K562 (cell line): ENCODE measurements around the gene CSKMT. TPM values are rescaled to one million over a fixed set of nuclear protein-coding genes. Genes with fewer than 3 reads are reported as not detected.

Experiments
- CSDE1 ChIP-seq, 2 experiments: fragments of 450-650 bp; IDR thresholded peaks; 2 replicates each; pipeline ENCODE4 v1.6.1; 2016; ENCODE audit warnings: mild to moderate bottlenecking in 1 of 2
- DIDO1 ChIP-seq: fragments of 450-650 bp; IDR thresholded peaks from 2 replicates; pipeline ENCODE4 v1.6.1; 2016; ENCODE audit warnings: low read depth, missing biosample characterization, missing genetic modification characterization
- FOXP1 ChIP-seq: sonication (generic); formaldehyde crosslinking; IDR thresholded peaks from 2 replicates; pipeline ENCODE4 v1.8.0; 2022; ENCODE audit warnings: mild to moderate bottlenecking, missing genetic modification reagents
- HNRNPH1 ChIP-seq: fragments of 200-400 bp; formaldehyde crosslinking; optimal IDR thresholded peaks from 2 replicates; pipeline ENCODE3; 2017; ENCODE audit warnings: low read depth, mild to moderate bottlenecking, low read length, moderate library complexity
- MTF1 ChIP-seq: fragments of 250-450 bp; sonication (Bioruptor Pico); IDR thresholded peaks from 2 replicates; pipeline ENCODE4 v1.9.0; 2021; ENCODE audit warnings: moderate library complexity, mild to moderate bottlenecking, inconsistent platforms, borderline replicate concordance
- NUFIP1 ChIP-seq: fragments of 450-650 bp; IDR thresholded peaks from 2 replicates; pipeline ENCODE4 v1.6.1; 2018; ENCODE audit not compliant: partially characterized antibody
- STAT5A ChIP-seq: IDR thresholded peaks from 2 replicates; pipeline ENCODE4 v1.6.1; 2012; ENCODE audit warnings: low read length, inconsistent platforms, borderline replicate concordance
- ZNF146 ChIP-seq: IDR thresholded peaks from one replicate; pipeline ENCODE4 v1.6.1; 2018; ENCODE audit warnings: missing compliant biosample characterization; ENCODE audit not compliant: unreplicated experiment
- ZNF175 ChIP-seq: fragments of 200-800 bp; sonication (Bioruptor generic); IDR thresholded peaks from 2 replicates; pipeline ENCODE4 v1.6.1; 2016; ENCODE audit warnings: low read depth, mild to moderate bottlenecking, missing genetic modification characterization, missing compliant biosample characterization
- ZNF551 ChIP-seq: fragments of 250-450 bp; sonication (Bioruptor Pico); IDR thresholded peaks from 2 replicates; pipeline ENCODE4 v1.5.0; 2021; ENCODE audit warnings: mild to moderate bottlenecking, moderate library complexity
- ZNF644 ChIP-seq: fragments of 200-800 bp; sonication (Bioruptor generic); IDR thresholded peaks from 2 replicates; pipeline ENCODE4 v1.6.1; 2016; ENCODE audit warnings: low read depth, missing genetic modification characterization, missing compliant biosample characterization
- ZNF707 ChIP-seq: fragments of 250-450 bp; sonication (Bioruptor Pico); conservative IDR thresholded peaks from 2 replicates; pipeline ENCODE4 v1.8.0; 2022; ENCODE audit warnings: inconsistent platforms, mild to moderate bottlenecking, moderate library complexity
- ZNF717 ChIP-seq: fragments of 250-450 bp; sonication (Bioruptor Pico); IDR thresholded peaks from 2 replicates; pipeline ENCODE4 v1.5.0; 2021
- polyA plus RNA-seq, 8 experiments: library from polyadenylated mRNA; depleted of rRNA in 4 of 8; stranded (reverse) in 5 of 8; unstranded in 3 of 8; fragments of >200 nt; fragmentation: Nextera tagmentation in 2 of 8; fragmentation: Illumina TruSeq in 1 of 8; extraction: Ambion mirVana in 2 of 8; extraction: Trizol in 1 of 8; gene quantifications; 2 replicates each; pipeline versions ENCODE4 v1.2.1 to v1.2.3, GENCODE V29; 2011 to 2014; ENCODE audit warnings: inconsistent platforms in 1 of 8, missing spikeins in 1 of 8
- total RNA-seq, 7 experiments: library from RNA; depleted of rRNA in 6 of 7; stranded (reverse); fragments of >200 nt in 6 of 7; fragmentation: Illumina TruSeq in 2 of 7; extraction: Trizol in 2 of 7; gene quantifications; 2 replicates each; pipeline versions ENCODE4 v1.2.1 to v1.2.3, GENCODE V29; 2011 to 2021; ENCODE audit warnings: low replicate concordance in 1 of 7
- TF ChIP-seq, protein P1 (sequence below): fragments of 200-800 bp; sonication (Bioruptor generic); IDR thresholded peaks from 2 replicates; pipeline ENCODE4 v1.6.1; 2016; ENCODE audit warnings: missing genetic modification characterization, missing compliant biosample characterization
- TF ChIP-seq, protein P2 (sequence below): fragments of 450-650 bp; IDR thresholded peaks from one replicate; pipeline ENCODE4 v1.6.1; 2018; ENCODE audit warnings: mild to moderate bottlenecking, moderate library complexity; ENCODE audit not compliant: partially characterized antibody
- TF ChIP-seq, protein P3 (sequence below): sonication (generic); formaldehyde crosslinking; IDR thresholded peaks from 2 replicates; pipeline ENCODE4 v1.8.0; 2022; ENCODE audit warnings: mild to moderate bottlenecking, missing genetic modification reagents, borderline replicate concordance
- TF ChIP-seq, protein P4 (sequence below): fragments of 450-650 bp; IDR thresholded peaks from 2 replicates; pipeline ENCODE4 v1.7.1; 2018; ENCODE audit warnings: mild to moderate bottlenecking, low read depth; ENCODE audit not compliant: partially characterized antibody

CSKMT gene
- total and polyA plus RNA-seq, 9 of the 15 experiments (the other 6 are each of a cell fraction or from before 2014, with no cell fraction given), result 10.3 to 108 (median 27.2) TPM

DNA sequence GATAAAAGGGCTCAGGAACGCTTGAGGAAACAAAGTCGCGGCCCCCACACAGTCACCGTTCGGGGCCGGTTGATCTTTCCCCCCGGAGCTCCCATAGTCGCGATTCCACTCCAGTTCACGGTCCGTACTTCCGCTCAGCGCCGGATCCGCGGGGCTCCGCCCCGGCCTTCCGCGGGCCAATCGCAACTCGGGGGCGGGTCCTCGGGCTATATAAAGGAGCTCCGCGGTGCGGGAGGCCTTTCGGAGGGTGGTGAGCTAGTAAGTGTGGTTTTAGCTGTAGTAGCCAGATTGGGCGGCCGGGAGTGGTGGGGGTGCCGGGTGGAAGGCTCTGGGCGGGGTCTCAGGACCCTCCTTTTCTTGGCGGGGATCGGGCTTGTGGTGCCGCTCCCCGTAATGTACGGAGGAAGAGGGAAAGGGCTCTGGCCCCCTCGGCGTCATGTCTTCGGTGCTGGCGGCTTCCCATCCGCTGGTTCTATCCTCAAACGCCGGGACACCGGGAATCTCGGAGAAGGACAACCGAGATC is at the start of gene CSKMT, which contains the start of gene C11orf98 (continued):
- TF ChIP-seq, protein P1, sequence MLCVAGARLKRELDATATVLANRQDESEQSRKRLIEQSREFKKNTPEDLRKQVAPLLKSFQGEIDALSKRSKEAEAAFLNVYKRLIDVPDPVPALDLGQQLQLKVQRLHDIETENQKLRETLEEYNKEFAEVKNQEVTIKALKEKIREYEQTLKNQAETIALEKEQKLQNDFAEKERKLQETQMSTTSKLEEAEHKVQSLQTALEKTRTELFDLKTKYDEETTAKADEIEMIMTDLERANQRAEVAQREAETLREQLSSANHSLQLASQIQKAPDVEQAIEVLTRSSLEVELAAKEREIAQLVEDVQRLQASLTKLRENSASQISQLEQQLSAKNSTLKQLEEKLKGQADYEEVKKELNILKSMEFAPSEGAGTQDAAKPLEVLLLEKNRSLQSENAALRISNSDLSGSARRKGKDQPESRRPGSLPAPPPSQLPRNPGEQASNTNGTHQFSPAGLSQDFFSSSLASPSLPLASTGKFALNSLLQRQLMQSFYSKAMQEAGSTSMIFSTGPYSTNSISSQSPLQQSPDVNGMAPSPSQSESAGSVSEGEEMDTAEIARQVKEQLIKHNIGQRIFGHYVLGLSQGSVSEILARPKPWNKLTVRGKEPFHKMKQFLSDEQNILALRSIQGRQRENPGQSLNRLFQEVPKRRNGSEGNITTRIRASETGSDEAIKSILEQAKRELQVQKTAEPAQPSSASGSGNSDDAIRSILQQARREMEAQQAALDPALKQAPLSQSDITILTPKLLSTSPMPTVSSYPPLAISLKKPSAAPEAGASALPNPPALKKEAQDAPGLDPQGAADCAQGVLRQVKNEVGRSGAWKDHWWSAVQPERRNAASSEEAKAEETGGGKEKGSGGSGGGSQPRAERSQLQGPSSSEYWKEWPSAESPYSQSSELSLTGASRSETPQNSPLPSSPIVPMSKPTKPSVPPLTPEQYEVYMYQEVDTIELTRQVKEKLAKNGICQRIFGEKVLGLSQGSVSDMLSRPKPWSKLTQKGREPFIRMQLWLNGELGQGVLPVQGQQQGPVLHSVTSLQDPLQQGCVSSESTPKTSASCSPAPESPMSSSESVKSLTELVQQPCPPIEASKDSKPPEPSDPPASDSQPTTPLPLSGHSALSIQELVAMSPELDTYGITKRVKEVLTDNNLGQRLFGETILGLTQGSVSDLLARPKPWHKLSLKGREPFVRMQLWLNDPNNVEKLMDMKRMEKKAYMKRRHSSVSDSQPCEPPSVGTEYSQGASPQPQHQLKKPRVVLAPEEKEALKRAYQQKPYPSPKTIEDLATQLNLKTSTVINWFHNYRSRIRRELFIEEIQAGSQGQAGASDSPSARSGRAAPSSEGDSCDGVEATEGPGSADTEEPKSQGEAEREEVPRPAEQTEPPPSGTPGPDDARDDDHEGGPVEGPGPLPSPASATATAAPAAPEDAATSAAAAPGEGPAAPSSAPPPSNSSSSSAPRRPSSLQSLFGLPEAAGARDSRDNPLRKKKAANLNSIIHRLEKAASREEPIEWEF (CRISPR knock-in tag), result no peak
- TF ChIP-seq STAT5A, result no peak
- no peak for TF ChIP-seq MTF1 (CRISPR knock-in tag)
- TF ChIP-seq NUFIP1, result no peak
- no peak for TF ChIP-seq ZNF175
- TF ChIP-seq ZNF551 (CRISPR knock-in tag), result peak; percentile 91
- TF ChIP-seq, protein P2, sequence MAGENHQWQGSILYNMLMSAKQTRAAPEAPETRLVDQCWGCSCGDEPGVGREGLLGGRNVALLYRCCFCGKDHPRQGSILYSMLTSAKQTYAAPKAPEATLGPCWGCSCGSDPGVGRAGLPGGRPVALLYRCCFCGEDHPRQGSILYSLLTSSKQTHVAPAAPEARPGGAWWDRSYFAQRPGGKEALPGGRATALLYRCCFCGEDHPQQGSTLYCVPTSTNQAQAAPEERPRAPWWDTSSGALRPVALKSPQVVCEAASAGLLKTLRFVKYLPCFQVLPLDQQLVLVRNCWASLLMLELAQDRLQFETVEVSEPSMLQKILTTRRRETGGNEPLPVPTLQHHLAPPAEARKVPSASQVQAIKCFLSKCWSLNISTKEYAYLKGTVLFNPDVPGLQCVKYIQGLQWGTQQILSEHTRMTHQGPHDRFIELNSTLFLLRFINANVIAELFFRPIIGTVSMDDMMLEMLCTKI, result no peak
- peak in 1 of 2 experiments; percentile 69; a peak in 2 of 4 replicates for TF ChIP-seq CSDE1 (IDR thresholded peaks at IDR 0.05)
- TF ChIP-seq, protein P3, sequence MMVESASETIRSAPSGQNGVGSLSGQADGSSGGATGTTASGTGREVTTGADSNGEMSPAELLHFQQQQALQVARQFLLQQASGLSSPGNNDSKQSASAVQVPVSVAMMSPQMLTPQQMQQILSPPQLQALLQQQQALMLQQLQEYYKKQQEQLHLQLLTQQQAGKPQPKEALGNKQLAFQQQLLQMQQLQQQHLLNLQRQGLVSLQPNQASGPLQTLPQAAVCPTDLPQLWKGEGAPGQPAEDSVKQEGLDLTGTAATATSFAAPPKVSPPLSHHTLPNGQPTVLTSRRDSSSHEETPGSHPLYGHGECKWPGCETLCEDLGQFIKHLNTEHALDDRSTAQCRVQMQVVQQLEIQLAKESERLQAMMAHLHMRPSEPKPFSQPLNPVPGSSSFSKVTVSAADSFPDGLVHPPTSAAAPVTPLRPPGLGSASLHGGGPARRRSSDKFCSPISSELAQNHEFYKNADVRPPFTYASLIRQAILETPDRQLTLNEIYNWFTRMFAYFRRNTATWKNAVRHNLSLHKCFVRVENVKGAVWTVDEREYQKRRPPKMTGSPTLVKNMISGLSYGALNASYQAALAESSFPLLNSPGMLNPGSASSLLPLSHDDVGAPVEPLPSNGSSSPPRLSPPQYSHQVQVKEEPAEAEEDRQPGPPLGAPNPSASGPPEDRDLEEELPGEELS (CRISPR knock-in tag), result peak; percentile 8; the same call in 1 of the 2 replicates
- no peak for TF ChIP-seq ZNF707
- no peak for TF ChIP-seq ZNF146
- no peak; the same call in 1 of the 2 replicates for TF ChIP-seq FOXP1 (CRISPR knock-in tag)
- TF ChIP-seq HNRNPH1, result peak; percentile 76
- no peak for TF ChIP-seq DIDO1 (tag)
- TF ChIP-seq, protein P4, sequence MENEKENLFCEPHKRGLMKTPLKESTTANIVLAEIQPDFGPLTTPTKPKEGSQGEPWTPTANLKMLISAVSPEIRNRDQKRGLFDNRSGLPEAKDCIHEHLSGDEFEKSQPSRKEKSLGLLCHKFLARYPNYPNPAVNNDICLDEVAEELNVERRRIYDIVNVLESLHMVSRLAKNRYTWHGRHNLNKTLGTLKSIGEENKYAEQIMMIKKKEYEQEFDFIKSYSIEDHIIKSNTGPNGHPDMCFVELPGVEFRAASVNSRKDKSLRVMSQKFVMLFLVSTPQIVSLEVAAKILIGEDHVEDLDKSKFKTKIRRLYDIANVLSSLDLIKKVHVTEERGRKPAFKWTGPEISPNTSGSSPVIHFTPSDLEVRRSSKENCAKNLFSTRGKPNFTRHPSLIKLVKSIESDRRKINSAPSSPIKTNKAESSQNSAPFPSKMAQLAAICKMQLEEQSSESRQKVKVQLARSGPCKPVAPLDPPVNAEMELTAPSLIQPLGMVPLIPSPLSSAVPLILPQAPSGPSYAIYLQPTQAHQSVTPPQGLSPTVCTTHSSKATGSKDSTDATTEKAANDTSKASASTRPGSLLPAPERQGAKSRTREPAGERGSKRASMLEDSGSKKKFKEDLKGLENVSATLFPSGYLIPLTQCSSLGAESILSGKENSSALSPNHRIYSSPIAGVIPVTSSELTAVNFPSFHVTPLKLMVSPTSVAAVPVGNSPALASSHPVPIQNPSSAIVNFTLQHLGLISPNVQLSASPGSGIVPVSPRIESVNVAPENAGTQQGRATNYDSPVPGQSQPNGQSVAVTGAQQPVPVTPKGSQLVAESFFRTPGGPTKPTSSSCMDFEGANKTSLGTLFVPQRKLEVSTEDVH, result no peak
- no peak for TF ChIP-seq ZNF644 (tag)
- TF ChIP-seq ZNF717 (CRISPR knock-in tag), result peak; percentile 91
